PC-3 (cell line): Measurements from ENCODE around the gene HMGCLL1.

ENCODE experiments used
- CTCF ChIP-seq: fragments of 300-600 bp; sonication (generic); conservative IDR thresholded peaks from 2 replicates; pipeline ENCODE4 v1.5.1; 2017; ENCODE audit warnings: antibody characterized with exemption, low read depth, mild to moderate bottlenecking, low read length
- EZH2 ChIP-seq: fragments of 300-600 bp; sonication (generic); IDR thresholded peaks from one replicate; pipeline ENCODE4 v1.6.1; 2017; ENCODE audit warnings: antibody characterized with exemption, mild to moderate bottlenecking, low read length; ENCODE audit not compliant: unreplicated experiment
- EZH2phosphoT487 ChIP-seq: fragments of 300-600 bp; sonication (generic); IDR thresholded peaks from 2 replicates; pipeline ENCODE4 v1.6.1; 2018; ENCODE audit warnings: mild to moderate bottlenecking, antibody characterized with exemption, low read length, borderline replicate concordance

GRCh38 chr6:55469951-55470366 lies 109.0 kb downstream of the HMGCLL1 start:
- TF ChIP-seq EZH2phosphoT487 = no peak
- TF ChIP-seq EZH2 = no peak
- no peak for TF ChIP-seq CTCF
